PC-3 (cell line): ENCODE results near the gene RTN4.

Experiments used
- EZH2 ChIP-seq: fragments of 300-600 bp; sonication (generic); IDR thresholded peaks from one replicate; pipeline ENCODE4 v1.6.1; 2017; ENCODE audit warnings: antibody characterized with exemption, mild to moderate bottlenecking, low read length; ENCODE audit not compliant: unreplicated experiment
- TF ChIP-seq, protein P1 (sequence below): fragments of 300-600 bp; sonication (generic); conservative IDR thresholded peaks from 2 replicates; pipeline ENCODE4 v1.5.1; 2017; ENCODE audit warnings: antibody characterized with exemption, low read depth, mild to moderate bottlenecking, low read length

- TF ChIP-seq, protein P1, sequence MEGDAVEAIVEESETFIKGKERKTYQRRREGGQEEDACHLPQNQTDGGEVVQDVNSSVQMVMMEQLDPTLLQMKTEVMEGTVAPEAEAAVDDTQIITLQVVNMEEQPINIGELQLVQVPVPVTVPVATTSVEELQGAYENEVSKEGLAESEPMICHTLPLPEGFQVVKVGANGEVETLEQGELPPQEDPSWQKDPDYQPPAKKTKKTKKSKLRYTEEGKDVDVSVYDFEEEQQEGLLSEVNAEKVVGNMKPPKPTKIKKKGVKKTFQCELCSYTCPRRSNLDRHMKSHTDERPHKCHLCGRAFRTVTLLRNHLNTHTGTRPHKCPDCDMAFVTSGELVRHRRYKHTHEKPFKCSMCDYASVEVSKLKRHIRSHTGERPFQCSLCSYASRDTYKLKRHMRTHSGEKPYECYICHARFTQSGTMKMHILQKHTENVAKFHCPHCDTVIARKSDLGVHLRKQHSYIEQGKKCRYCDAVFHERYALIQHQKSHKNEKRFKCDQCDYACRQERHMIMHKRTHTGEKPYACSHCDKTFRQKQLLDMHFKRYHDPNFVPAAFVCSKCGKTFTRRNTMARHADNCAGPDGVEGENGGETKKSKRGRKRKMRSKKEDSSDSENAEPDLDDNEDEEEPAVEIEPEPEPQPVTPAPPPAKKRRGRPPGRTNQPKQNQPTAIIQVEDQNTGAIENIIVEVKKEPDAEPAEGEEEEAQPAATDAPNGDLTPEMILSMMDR: no peak
- TF ChIP-seq EZH2: no peak
Measured at GRCh38 chr2:55031505-55031904, 18.7 kb downstream of the RTN4 start.
